ENCODE data around the gene SLC25A23. TPM values are rescaled to one million over a fixed set of nuclear protein-coding genes. Genes with fewer than 3 reads are reported as not detected.
A peak's percentile ranks its signal among the peaks of the same experiment; 100 is the strongest.

The SLC25A23 gene
- polyA plus RNA-seq, 1 of the 3 experiments (the other 2 are of a cell fraction): 10.9 TPM

- ChIA-PET POLR2A (no interaction called here), CTCF (interaction anchor here (0.9 kb wide), 1 partner anchor 17 kb away, joined by 3 read pairs; the partner anchor contains the start of gene SLC25A23)
- no peak overlapping the region for H3K27ac ChIP-seq (ENCODE audit: low read depth in 2 of 2, low read length in 1 of 2)
- DNase-seq: no peak
- H3F3A ChIP-seq (replicated peaks; ENCODE audit: insufficient read depth): no peaks in the 10 kb centered on the region
- peaks cover 0 to 14% of the 10 kb centered on the region in 2 experiments; a peak in 1 of 4 replicates for H3K4me1 ChIP-seq (ENCODE audit: control insufficient read depth in 1 of 2, insufficient read depth in 2 of 2, low read depth in 1 of 2, low read length in 1 of 2)
- no peaks in the 10 kb centered on the region for H3K9me2 ChIP-seq
- peaks cover 28% of the 10 kb centered on the region for H3K27me3 ChIP-seq (ENCODE audit: insufficient read depth)
- H3K4me3 ChIP-seq (ENCODE audit: low read depth in 2 of 2, low read length in 1 of 2): peak overlapping the region; percentile 37 to 39; a peak in 3 of 4 replicates
- no peaks in the 10 kb centered on the region for H3K9me3 ChIP-seq
- no peak overlapping the region for H3K9ac ChIP-seq
- H4K20me1 ChIP-seq (ENCODE audit: insufficient read depth): no peaks in the 10 kb centered on the region
- H3K36me3 ChIP-seq (replicated peaks in 1 of 2; ENCODE audit: control insufficient read depth in 1 of 2, insufficient read depth in 2 of 2, low read length in 1 of 2): no peaks in the 10 kb centered on the region
- no peak overlapping the region for H2AFZ ChIP-seq (ENCODE audit: low read depth)
- H3K79me2 ChIP-seq (ENCODE audit: insufficient read depth): no peaks in the 10 kb centered on the region
- TF ChIP-seq GABPA (IDR thresholded peaks at IDR 0.05; ENCODE audit: low read depth) (no peak), JUND (IDR thresholded peaks at IDR 0.05) (no peak), TCF12 (IDR thresholded peaks at IDR 0.05) (no peak), RXRA (IDR thresholded peaks at IDR 0.05; ENCODE audit: borderline replicate concordance, low read depth) (no peak)
- TF ChIP-seq, protein P1, sequence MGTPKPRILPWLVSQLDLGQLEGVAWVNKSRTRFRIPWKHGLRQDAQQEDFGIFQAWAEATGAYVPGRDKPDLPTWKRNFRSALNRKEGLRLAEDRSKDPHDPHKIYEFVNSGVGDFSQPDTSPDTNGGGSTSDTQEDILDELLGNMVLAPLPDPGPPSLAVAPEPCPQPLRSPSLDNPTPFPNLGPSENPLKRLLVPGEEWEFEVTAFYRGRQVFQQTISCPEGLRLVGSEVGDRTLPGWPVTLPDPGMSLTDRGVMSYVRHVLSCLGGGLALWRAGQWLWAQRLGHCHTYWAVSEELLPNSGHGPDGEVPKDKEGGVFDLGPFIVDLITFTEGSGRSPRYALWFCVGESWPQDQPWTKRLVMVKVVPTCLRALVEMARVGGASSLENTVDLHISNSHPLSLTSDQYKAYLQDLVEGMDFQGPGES (IDR thresholded peaks at IDR 0.05; ENCODE audit: low read depth, low read length): no peak
- TF ChIP-seq, protein P2, sequence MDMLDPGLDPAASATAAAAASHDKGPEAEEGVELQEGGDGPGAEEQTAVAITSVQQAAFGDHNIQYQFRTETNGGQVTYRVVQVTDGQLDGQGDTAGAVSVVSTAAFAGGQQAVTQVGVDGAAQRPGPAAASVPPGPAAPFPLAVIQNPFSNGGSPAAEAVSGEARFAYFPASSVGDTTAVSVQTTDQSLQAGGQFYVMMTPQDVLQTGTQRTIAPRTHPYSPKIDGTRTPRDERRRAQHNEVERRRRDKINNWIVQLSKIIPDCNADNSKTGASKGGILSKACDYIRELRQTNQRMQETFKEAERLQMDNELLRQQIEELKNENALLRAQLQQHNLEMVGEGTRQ (IDR thresholded peaks at IDR 0.05; ENCODE audit: borderline replicate concordance, low read depth, low read length): no peak
- peak overlapping the region; percentile 68 for H3K4me2 ChIP-seq
- WGBS (ENCODE audit: low lambda C conversion rate): 33% methylated on average over 11 of the region's 29 CpGs
These were observed 17.4 kb upstream of the SLC25A23 start for GRCh38 chr19:6476896-6477431.

GRCh38 chr19:6476155-6476895 lies 16.7 kb upstream of the SLC25A23 start:
- no peaks in the 10 kb centered on the region for H3K9me3 ChIP-seq

More at GRCh38 chr19:6476155-6476895, 16.7 kb upstream of the SLC25A23 start:
- Histone ChIP-seq H3K79me2 (ENCODE audit: insufficient read depth) (no peaks in the 10 kb centered on the region), H3K9ac (no peak overlapping the region), H2AFZ (ENCODE audit: low read depth) (no peak overlapping the region), H3K4me2 (peak overlapping the region; percentile 68), H3K27me3 (ENCODE audit: insufficient read depth) (peaks cover 28% of the 10 kb centered on the region), H3K4me1 (ENCODE audit: control insufficient read depth in 1 of 2, insufficient read depth in 2 of 2, low read depth in 1 of 2, low read length in 1 of 2) (peaks cover 0 to 14% of the 10 kb centered on the region in 2 experiments; a peak in 1 of 4 replicates), H4K20me1 (ENCODE audit: insufficient read depth) (no peaks in the 10 kb centered on the region), H3K4me3 (ENCODE audit: low read depth in 2 of 2, low read length in 1 of 2) (peak overlapping the region; percentile 37 to 39; a peak in 3 of 4 replicates), H3K36me3 (replicated peaks in 1 of 2; ENCODE audit: control insufficient read depth in 1 of 2, insufficient read depth in 2 of 2, low read length in 1 of 2) (no peaks in the 10 kb centered on the region), H3K9me2 (no peaks in the 10 kb centered on the region), H3F3A (replicated peaks; ENCODE audit: insufficient read depth) (no peaks in the 10 kb centered on the region), H3K27ac (ENCODE audit: low read depth in 2 of 2, low read length in 1 of 2) (peak overlapping the region in 1 of 2 experiments; percentile 7; a peak in 1 of 4 replicates)
- POLR2A ChIA-PET: no interaction called here
- TF ChIP-seq NRF1 (IDR thresholded peaks at IDR 0.05; ENCODE audit: low read depth, low read length): peak; percentile 18; the same call in 1 of the 2 replicates
- peak; percentile 66 for TF ChIP-seq MXI1 (IDR thresholded peaks at IDR 0.05; ENCODE audit: low read depth, low read length)
- no peak for TF ChIP-seq EZH2phosphoT487 (IDR thresholded peaks at IDR 0.05; ENCODE audit: borderline replicate concordance, low read depth)
- CTCF ChIA-PET: interaction anchor here (0.6 to 0.9 kb wide), 2 partner anchors 17 to 83 kb away, joined by 3 read pairs; partner anchors contain the start of gene SLC25A23
- DNase-seq: peak; percentile 96
- WGBS (ENCODE audit: low lambda C conversion rate): 2% methylated on average over 21 of the region's 33 CpGs
